Caco-2 (cell line): ENCODE measurements around the gene SPTSSB. TPM values are rescaled to one million over a fixed set of nuclear protein-coding genes. Genes with fewer than 3 reads are reported as not detected.
A peak's percentile ranks its signal among the peaks of the same experiment; 100 is the strongest.

Experiments
- BruUV-seq: library from RNA; stranded (reverse); fragments of 400-500 nt; replicated peaks from 2 replicates; lab custom pipeline; 2021; lab: Mats Ljungman, UMichigan
- CTCF ChIA-PET: fragments of 300-600 bp; sonication (Branson Sonifier 250); formaldehyde crosslinking; loops from one replicate; lab custom pipeline; 2022; ENCODE audit warnings: antibody characterized with exemption; lab: Charles Lee
- POLR2A ChIA-PET: fragments of 300-600 bp; sonication (Branson Sonifier 250); formaldehyde crosslinking; loops from one replicate; lab custom pipeline; 2022; ENCODE audit warnings: antibody characterized with exemption; lab: Charles Lee
- DNase-seq, 2 experiments: peaks; one replicate each; pipeline versions ENCODE4 v3.0.0 to v3.0.0-alpha.2; 2020 to 2022
- H3K27me3 ChIP-seq: replicated peaks from 2 replicates; pipeline ENCODE4 v1.6.0; 2011; ENCODE audit warnings: low read length; ENCODE audit not compliant: control insufficient read depth, insufficient read depth
- H3K36me3 ChIP-seq: 2 replicates; pipeline ENCODE4 v1.5.1; 2011; ENCODE audit warnings: low read length; ENCODE audit not compliant: control insufficient read depth, insufficient read depth
- H3K4me1 ChIP-seq: fragments of 250-450 bp; sonication (Bioruptor Pico); 2 replicates; pipeline ENCODE4 v1.5.1; 2020; ENCODE audit warnings: mild to moderate bottlenecking
- H3K4me3 ChIP-seq: 2 replicates; pipeline ENCODE4 v1.5.1; 2011; ENCODE audit warnings: low read depth, mild to moderate bottlenecking, control low read depth, low read length
- H3K9me3 ChIP-seq: fragments of 250-450 bp; sonication (Bioruptor Pico); 2 replicates; pipeline ENCODE4 v1.5.1; 2020; ENCODE audit warnings: mild to moderate bottlenecking, moderate library complexity
- H3K27ac Mint-ChIP-seq: one replicate; pipeline ENCODE4 v1.8.0; 2022; ENCODE audit warnings: mixed read lengths; ENCODE audit not compliant: unreplicated experiment
- H3K27me3 Mint-ChIP-seq: one replicate; pipeline ENCODE4 v1.8.0; 2022; ENCODE audit warnings: mixed read lengths; ENCODE audit not compliant: insufficient read depth, unreplicated experiment
- H3K36me3 Mint-ChIP-seq: one replicate; pipeline ENCODE4 v1.8.0; 2022; ENCODE audit warnings: mild to moderate bottlenecking, mixed read lengths; ENCODE audit not compliant: insufficient read depth, unreplicated experiment
- H3K4me1 Mint-ChIP-seq: one replicate; pipeline ENCODE4 v1.8.0; 2022; ENCODE audit warnings: low read depth, mixed read lengths; ENCODE audit not compliant: unreplicated experiment
- H3K4me3 Mint-ChIP-seq: one replicate; pipeline ENCODE4 v1.8.0; 2022; ENCODE audit warnings: mild to moderate bottlenecking, moderate library complexity, mixed read lengths; ENCODE audit not compliant: unreplicated experiment
- H3K9me3 Mint-ChIP-seq: one replicate; pipeline ENCODE4 v1.8.0; 2022; ENCODE audit warnings: mixed read lengths; ENCODE audit not compliant: unreplicated experiment
- CTCF ChIP-seq, 2 experiments: fragments of 200-600 bp in 1 of 2; IDR thresholded peaks; 1 replicate in 1 of 2; 2 replicates in 1 of 2; pipeline versions ENCODE4 v1.5.1 to v1.8.0; 2011 to 2022; ENCODE audit warnings: antibody characterized with exemption in 1 of 2, control low read depth in 1 of 2, inconsistent platforms in 1 of 2, low read depth in 1 of 2, low read length in 1 of 2, mild to moderate bottlenecking in 1 of 2, moderate library complexity in 1 of 2; ENCODE audit not compliant: insufficient read depth in 1 of 2, severe bottlenecking in 1 of 2, unreplicated experiment in 1 of 2
- intact Hi-C: fragments of 100-400 bp; cut with micrococcal nuclease; formaldehyde crosslinking; loops from one replicate; pipeline ENCODE4 v1.10.0; 2022; ENCODE audit not compliant: unreplicated experiment
- total RNA-seq: library from RNA; stranded (reverse); gene quantifications from 2 replicates; pipeline ENCODE4 v1.2.3, GENCODE V29; 2022

Gene SPTSSB
- total RNA-seq, 1 experiment from 2014 or later = 51.6 TPM

DNA sequence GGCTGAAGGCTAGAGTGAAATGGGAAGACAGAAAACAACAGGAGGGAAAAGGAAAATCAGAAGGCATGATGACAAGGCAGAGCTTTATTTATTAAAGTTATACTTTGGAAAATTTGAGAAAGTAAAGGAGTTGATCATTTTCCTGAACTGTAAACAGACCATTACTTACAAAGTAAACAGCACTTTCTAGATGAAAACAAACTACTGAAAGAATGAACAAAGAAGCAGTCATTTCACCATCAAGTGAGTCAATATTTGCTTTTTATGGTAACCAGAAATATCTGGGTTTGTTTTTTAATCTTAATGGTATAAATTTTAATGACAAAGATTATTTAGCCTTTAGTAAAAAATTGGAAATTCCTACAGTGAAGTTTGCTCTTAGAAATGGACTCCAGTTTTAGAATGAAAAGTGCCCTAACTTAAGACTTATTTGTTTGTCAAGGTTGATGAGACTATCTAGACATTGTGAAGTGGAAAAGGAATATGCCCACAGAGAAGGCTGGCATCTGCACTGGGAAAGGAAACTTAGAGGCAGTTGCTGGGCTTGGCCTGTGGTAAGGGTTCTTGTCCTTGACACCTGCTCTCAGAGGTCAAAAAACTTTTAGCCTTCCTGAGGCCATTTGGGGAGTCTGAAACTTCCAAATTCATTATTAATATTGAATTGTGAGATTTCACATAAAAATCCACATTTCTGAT lies 47.2 kb downstream of the SPTSSB start:
- Mint-ChIP-seq H3K27me3 (no peaks in the 10 kb centered on the region), H3K27ac (peak overlapping the region; percentile 27), H3K4me3 (no peak overlapping the region), H3K4me1 (peaks cover 11% of the 10 kb centered on the region), H3K36me3 (no peaks in the 10 kb centered on the region), H3K9me3 (peaks cover 22% of the 10 kb centered on the region)
- no peaks in the 10 kb centered on the region for H3K27me3 ChIP-seq
- TF ChIP-seq CTCF (IDR thresholded peaks at IDR 0.05; ENCODE audit: insufficient read depth in 1 of 2, low read depth in 1 of 2, low read length in 1 of 2, severe bottlenecking in 1 of 2, unreplicated experiment in 1 of 2) = no peak
- no peak for DNase-seq
- H3K9me3 ChIP-seq = 0 out of 2 replicates have a peak, but pooled peaks cover 2% of the 10 kb centered on the region
- no peaks in the 10 kb centered on the region for H3K36me3 ChIP-seq
- intact Hi-C loops = no loop called here
- BruUV-seq = no TSS peak
- CTCF ChIA-PET = no interaction called here
- H3K4me3 ChIP-seq = no peak overlapping the region
- POLR2A ChIA-PET = no interaction called here
- H3K4me1 ChIP-seq = peaks cover 11% of the 10 kb centered on the region

GRCh38 chr3:161322781-161323568 lies 48.3 kb downstream of the SPTSSB start:
- Mint-ChIP-seq H3K27ac (no peak overlapping the region), H3K4me3 (no peak overlapping the region), H3K36me3 (no peaks in the 10 kb centered on the region), H3K9me3 (peaks cover 22% of the 10 kb centered on the region), H3K27me3 (no peaks in the 10 kb centered on the region), H3K4me1 (peaks cover 11% of the 10 kb centered on the region)
- no peak for DNase-seq
- Histone ChIP-seq H3K36me3 (no peaks in the 10 kb centered on the region), H3K9me3 (0 out of 2 replicates have a peak, but pooled peaks cover 2% of the 10 kb centered on the region), H3K4me1 (peaks cover 11% of the 10 kb centered on the region), H3K27me3 (no peaks in the 10 kb centered on the region), H3K4me3 (no peak overlapping the region)
- POLR2A ChIA-PET = no interaction called here
- intact Hi-C loops = loop anchor here (1.0 kb wide), 1 partner anchor 48 kb away; the partner anchor contains the start of gene SPTSSB
- no peak for TF ChIP-seq CTCF (IDR thresholded peaks at IDR 0.05; ENCODE audit: insufficient read depth in 1 of 2, low read depth in 1 of 2, low read length in 1 of 2, severe bottlenecking in 1 of 2, unreplicated experiment in 1 of 2)
- CTCF ChIA-PET = no interaction called here
- BruUV-seq = no TSS peak

DNA sequence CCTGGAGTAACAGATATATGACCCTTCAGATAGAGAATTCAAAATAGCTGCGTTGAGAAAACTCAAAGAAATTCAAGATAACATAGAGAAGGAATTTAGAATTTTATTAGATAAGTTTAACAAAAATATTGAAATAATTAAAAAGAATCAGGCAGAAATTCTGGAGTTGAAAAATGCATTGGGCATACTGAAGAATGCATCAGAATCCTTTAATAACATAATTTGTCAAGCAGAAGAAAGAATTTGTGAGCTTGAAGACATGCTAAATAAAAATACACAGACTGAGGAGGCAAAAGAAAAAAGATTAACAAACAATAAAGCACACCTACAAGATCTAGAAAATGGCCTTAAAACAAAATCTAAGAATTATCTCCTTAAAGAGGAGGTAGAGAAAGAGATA lies 50.5 kb downstream of the SPTSSB start:
- Histone ChIP-seq H3K4me3 (no peak overlapping the region), H3K36me3 (no peaks in the 10 kb centered on the region), H3K4me1 (peaks cover 14% of the 10 kb centered on the region), H3K27me3 (no peaks in the 10 kb centered on the region), H3K9me3 (0 out of 2 replicates have a peak, but pooled peaks cover 2% of the 10 kb centered on the region)
- TF ChIP-seq CTCF (IDR thresholded peaks at IDR 0.05; ENCODE audit: insufficient read depth in 1 of 2, low read depth in 1 of 2, low read length in 1 of 2, severe bottlenecking in 1 of 2, unreplicated experiment in 1 of 2) = no peak
- no peak for DNase-seq
- intact Hi-C loops = no loop called here
- Mint-ChIP-seq H3K27me3 (no peaks in the 10 kb centered on the region), H3K4me3 (no peak overlapping the region), H3K4me1 (peaks cover 11% of the 10 kb centered on the region), H3K27ac (no peak overlapping the region), H3K36me3 (no peaks in the 10 kb centered on the region), H3K9me3 (peaks cover 22% of the 10 kb centered on the region)
- ChIA-PET CTCF (no interaction called here), POLR2A (no interaction called here)
- no TSS peak for BruUV-seq
